Thoracic aorta (tissue), 2 donors: Measurements from ENCODE around the gene LRP3. TPM values are rescaled to one million over a fixed set of nuclear protein-coding genes. Genes with fewer than 3 reads are reported as not detected.
"Not testable (repeated sequence)": the region's sequence is repeated elsewhere in the genome, so short reads cannot be mapped to it uniquely, and the experiment has no call there.

ENCODE experiments used
- ATAC-seq: fragments of 150-250 bp; one replicate; pipeline ENCODE4 v1.8.0; 2017; ENCODE audit warnings: low read depth; ENCODE audit not compliant: insufficient number of reproducible peaks, low FRiP score
- DNase-seq: peaks from one replicate; pipeline ENCODE4 v3.0.0-alpha.2; 2020; ENCODE audit warnings: low spot score
- H3K27ac ChIP-seq, 2 donors: fragments of 200-600 bp; sonication (generic); 1 replicate in 1 of 2; 2 replicates in 1 of 2; pipeline ENCODE4 v1.5.1; 2016; ENCODE audit warnings: mild to moderate bottlenecking in 2 of 2, moderate library complexity in 2 of 2
- H3K27me3 ChIP-seq: fragments of 200-600 bp; sonication (generic); replicated peaks from 2 replicates; pipeline ENCODE4 v1.6.0; 2016; ENCODE audit warnings: mild to moderate bottlenecking; ENCODE audit not compliant: insufficient read depth
- H3K36me3 ChIP-seq: fragments of 200-600 bp; sonication (generic); one replicate; pipeline ENCODE4 v1.5.1; 2016
- H3K4me1 ChIP-seq, 2 donors: fragments of 200-600 bp; sonication (generic); 1 replicate in 1 of 2; 2 replicates in 1 of 2; pipeline versions ENCODE4 v1.5.1 to v1.6.0; 2016; ENCODE audit warnings: low read depth in 2 of 2, mild to moderate bottlenecking in 1 of 2; ENCODE audit not compliant: control insufficient read depth in 1 of 2
- H3K4me3 ChIP-seq: fragments of 200-600 bp; sonication (generic); 2 replicates; pipeline ENCODE4 v1.5.1; 2016; ENCODE audit warnings: mild to moderate bottlenecking
- H3K9me3 ChIP-seq: fragments of 200-600 bp; sonication (generic); 2 replicates; pipeline ENCODE4 v1.5.1; 2016
- total RNA-seq, 2 donors: library from RNA; depleted of rRNA; stranded (reverse); fragments of >200 nt; gene quantifications; one replicate each; pipeline versions ENCODE4 v1.1.0 to v1.2.3, GENCODE V29; 2016
- TF ChIP-seq, protein P1 (sequence below): fragments of 200-600 bp; sonication (generic); IDR thresholded peaks from one replicate; pipeline ENCODE4 v1.5.1; 2019; ENCODE audit warnings: antibody characterized with exemption

Gene LRP3
- total RNA-seq, 2 donors from 2014 or later = 32.2 to 50.9 TPM

DNA sequence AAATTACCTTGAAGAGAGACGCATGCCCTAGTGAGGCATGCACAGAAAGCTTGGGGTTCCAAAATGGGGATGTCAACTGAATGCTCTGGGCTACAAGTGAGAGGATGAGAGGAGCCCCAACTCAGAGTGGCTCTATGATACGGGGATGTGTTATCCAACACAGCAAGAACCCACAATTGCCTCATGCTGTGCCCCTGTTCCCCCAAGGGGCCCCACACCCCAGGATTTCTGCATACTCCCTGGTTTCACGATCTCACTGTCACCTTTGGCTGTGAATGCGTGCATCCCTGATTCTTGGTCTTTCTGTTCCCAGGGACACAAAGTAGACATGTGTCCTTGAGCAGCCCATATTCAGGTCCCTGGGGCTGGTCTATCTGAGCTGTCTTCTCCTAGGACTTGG, 32.9 kb upstream of the LRP3 start:
- ATAC-seq = no peak
- Histone ChIP-seq H3K4me1 (no peaks in the 10 kb centered on the region), H3K36me3 (no peaks in the 10 kb centered on the region), H3K27ac (no peak overlapping the region), H3K4me3 (no peak overlapping the region), H3K9me3 (no peaks in the 10 kb centered on the region), H3K27me3 (no peaks in the 10 kb centered on the region)
- TF ChIP-seq, protein P1, sequence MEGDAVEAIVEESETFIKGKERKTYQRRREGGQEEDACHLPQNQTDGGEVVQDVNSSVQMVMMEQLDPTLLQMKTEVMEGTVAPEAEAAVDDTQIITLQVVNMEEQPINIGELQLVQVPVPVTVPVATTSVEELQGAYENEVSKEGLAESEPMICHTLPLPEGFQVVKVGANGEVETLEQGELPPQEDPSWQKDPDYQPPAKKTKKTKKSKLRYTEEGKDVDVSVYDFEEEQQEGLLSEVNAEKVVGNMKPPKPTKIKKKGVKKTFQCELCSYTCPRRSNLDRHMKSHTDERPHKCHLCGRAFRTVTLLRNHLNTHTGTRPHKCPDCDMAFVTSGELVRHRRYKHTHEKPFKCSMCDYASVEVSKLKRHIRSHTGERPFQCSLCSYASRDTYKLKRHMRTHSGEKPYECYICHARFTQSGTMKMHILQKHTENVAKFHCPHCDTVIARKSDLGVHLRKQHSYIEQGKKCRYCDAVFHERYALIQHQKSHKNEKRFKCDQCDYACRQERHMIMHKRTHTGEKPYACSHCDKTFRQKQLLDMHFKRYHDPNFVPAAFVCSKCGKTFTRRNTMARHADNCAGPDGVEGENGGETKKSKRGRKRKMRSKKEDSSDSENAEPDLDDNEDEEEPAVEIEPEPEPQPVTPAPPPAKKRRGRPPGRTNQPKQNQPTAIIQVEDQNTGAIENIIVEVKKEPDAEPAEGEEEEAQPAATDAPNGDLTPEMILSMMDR = no peak
- no peak for DNase-seq

DNA sequence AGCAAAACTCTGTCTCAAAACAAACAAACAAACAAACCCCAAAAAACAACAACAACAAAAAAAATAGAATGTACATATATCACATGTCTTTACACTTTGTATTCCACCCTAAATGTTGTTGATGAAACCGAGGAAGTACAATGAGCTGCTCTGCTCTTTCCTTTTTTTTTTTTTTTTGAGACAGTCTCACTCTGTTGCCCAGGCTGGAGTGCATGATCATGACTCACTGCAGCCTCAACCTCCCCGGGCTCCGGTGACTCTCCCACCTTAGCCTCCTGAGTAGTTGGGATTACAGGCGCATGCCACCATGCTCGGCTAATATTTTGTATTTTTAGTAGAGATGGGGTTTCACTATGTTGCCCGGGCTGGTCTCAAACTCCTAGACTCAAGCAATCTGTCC, 30.6 kb upstream of the LRP3 start:
- H3K4me3 ChIP-seq = no peak overlapping the region
- no peaks in the 10 kb centered on the region for H3K36me3 ChIP-seq
- H3K9me3 ChIP-seq = no peaks in the 10 kb centered on the region
- H3K27ac ChIP-seq = no peak overlapping the region
- TF ChIP-seq, protein P1 = no peak
- DNase-seq (no peak), ATAC-seq (no peak)
- H3K27me3 ChIP-seq = no peaks in the 10 kb centered on the region
- H3K4me1 ChIP-seq = no peaks in the 10 kb centered on the region

DNA sequence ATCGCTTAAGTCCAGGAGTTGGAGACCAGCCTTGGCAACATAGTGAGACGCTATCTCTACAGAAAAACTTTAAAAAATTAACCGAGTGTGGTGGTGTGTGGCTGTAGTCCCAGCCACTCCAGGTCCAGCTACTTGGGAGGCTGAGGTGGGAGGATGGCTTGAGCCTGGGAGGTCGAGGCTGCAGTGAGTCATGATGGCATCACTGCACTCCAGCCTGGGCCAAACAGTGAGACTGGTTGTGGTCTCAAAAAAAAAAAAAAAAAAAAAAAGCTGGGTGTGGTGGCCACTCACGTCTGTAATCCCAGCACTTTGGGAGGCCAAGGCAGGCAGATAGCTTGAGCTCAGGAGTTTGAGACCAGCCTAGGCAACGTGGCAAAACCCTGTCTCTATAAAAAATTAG, 28.1 kb upstream of the LRP3 start:
- H3K4me1 ChIP-seq, H3K4me3 ChIP-seq, ATAC-seq, H3K9me3 ChIP-seq, H3K27ac ChIP-seq, H3K27me3 ChIP-seq, H3K36me3 ChIP-seq, DNase-seq: not testable (repeated sequence)

DNA sequence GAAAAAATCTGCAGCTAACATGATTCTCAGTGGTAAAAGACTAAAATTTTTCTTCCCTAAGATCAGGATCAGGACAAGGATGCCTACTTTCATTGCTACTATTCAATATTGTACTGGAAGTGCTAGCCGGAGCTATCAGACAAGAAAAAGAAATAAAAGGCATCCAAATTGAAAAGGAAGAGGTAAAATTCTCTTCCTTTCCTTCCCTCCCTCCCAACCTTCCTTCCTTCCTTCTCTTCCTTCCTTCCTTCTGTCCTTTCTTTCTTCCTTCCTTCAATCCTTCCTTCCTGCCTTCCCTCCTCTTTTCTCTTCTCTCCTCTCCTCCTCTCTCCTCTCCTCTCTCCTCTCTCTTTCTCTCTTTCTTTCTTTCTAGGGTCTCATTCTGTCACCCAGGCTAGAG, 26.7 kb upstream of the LRP3 start:
- no peaks in the 10 kb centered on the region for H3K9me3 ChIP-seq
- no peaks in the 10 kb centered on the region for H3K36me3 ChIP-seq
- ATAC-seq = no peak
- H3K4me1 ChIP-seq = no peaks in the 10 kb centered on the region
- H3K27me3 ChIP-seq = no peaks in the 10 kb centered on the region
- no peak overlapping the region for H3K4me3 ChIP-seq
- DNase-seq = no peak
- TF ChIP-seq, protein P1 = no peak
- no peak overlapping the region for H3K27ac ChIP-seq

DNA sequence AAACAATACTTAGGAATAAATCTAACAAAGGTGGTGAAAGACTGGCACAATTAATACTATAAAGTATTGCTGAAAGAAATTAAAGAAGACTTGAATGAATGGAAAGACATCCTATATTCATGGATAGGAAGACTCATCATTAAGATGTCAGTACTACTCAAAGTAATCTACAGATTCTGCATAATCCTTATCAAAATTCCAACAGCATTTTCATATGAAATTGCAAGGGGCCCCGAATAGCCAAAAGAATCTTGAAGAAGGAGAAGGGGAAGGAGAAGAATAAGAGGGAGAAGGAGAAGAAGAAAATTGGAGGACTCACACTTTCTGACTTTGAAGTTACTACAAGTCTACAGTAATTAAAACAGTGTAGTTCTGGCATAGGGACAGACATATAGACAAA, 25.6 kb upstream of the LRP3 start:
- Histone ChIP-seq H3K4me1 (no peaks in the 10 kb centered on the region), H3K9me3 (no peaks in the 10 kb centered on the region), H3K27me3 (no peaks in the 10 kb centered on the region), H3K36me3 (no peaks in the 10 kb centered on the region), H3K27ac (no peak overlapping the region), H3K4me3 (no peak overlapping the region)
- no peak for ATAC-seq
- TF ChIP-seq, protein P1 = no peak
- no peak for DNase-seq

DNA sequence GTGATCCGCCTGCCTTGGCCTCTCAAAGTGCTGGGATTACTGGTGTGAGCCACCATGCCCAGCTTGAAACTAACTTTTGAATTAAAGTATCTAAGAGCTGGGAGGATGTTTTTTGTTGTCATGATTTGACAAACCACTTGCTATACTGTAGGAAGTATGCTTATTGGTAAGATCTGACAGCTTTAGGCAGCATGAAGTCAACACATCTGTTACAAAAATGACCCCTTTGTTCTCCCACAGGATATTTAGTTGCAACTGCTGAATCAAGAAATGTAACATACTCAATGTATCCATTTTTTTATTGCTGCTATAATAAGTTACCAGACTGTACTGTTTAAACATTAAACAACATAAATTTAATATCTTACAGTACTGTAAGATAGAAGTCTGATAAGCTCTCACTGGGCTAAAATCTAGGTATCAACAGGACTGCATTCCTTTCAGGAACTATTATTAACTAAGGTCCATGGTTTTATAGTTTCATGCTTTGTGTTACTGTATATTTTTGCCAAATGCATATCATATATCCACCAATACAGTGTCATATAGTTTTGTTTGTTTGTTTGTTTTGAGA, 22.8 kb upstream of the LRP3 start:
- no peak overlapping the region for H3K27ac ChIP-seq
- H3K27me3 ChIP-seq = no peaks in the 10 kb centered on the region
- H3K4me3 ChIP-seq = no peak overlapping the region
- DNase-seq (no peak), ATAC-seq (no peak)
- TF ChIP-seq, protein P1 = no peak
- H3K36me3 ChIP-seq = no peaks in the 10 kb centered on the region
- H3K9me3 ChIP-seq = no peaks in the 10 kb centered on the region
- peaks cover 6 to 9% of the 10 kb centered on the region in 2 donors for H3K4me1 ChIP-seq
